MM.1S (cell line): ENCODE results near the gene TAOK2.
"Not testable (repeated sequence)": the region's sequence is repeated elsewhere in the genome, so short reads cannot be mapped to it uniquely, and the experiment has no call there.

ENCODE experiments used
- DNase-seq: peaks from one replicate; pipeline ENCODE4 v3.0.0-alpha.2; 2015
- H2AFZ ChIP-seq: fragments of 300-600 bp; sonication (generic); 2 replicates; pipeline ENCODE4 v1.6.0; 2016; ENCODE audit warnings: antibody characterized with exemption, low read length
- H3F3A ChIP-seq: fragments of 300-600 bp; sonication (generic); 2 replicates; pipeline ENCODE4 v1.6.1; 2016; ENCODE audit warnings: mild to moderate bottlenecking, antibody characterized with exemption, low read length, moderate library complexity, mixed read lengths; ENCODE audit not compliant: insufficient read depth
- H3K27ac ChIP-seq: fragments of 300-600 bp; sonication (generic); 2 replicates; pipeline ENCODE4 v1.5.1; 2016; ENCODE audit warnings: mild to moderate bottlenecking, low read length
- H3K27me3 ChIP-seq: fragments of 300-600 bp; sonication (generic); replicated peaks from 2 replicates; pipeline ENCODE4 v1.6.0; 2016; ENCODE audit warnings: low read length; ENCODE audit not compliant: insufficient read depth
- H3K36me3 ChIP-seq: fragments of 300-600 bp; sonication (generic); replicated peaks from 2 replicates; pipeline ENCODE4 v1.6.1; 2016; ENCODE audit warnings: mild to moderate bottlenecking, low read length, mixed read lengths; ENCODE audit not compliant: insufficient read depth
- H3K4me1 ChIP-seq: fragments of 300-600 bp; sonication (generic); 2 replicates; pipeline ENCODE4 v1.6.1; 2016; ENCODE audit warnings: low read length, mixed read lengths
- H3K4me2 ChIP-seq: fragments of 300-600 bp; sonication (generic); 2 replicates; pipeline ENCODE4 v1.6.0; 2016; ENCODE audit warnings: low read depth, low read length
- H3K4me3 ChIP-seq: fragments of 300-600 bp; sonication (generic); 2 replicates; pipeline ENCODE4 v1.5.1; 2016; ENCODE audit warnings: low read length, mixed read lengths
- H3K79me2 ChIP-seq: fragments of 300-600 bp; sonication (generic); 2 replicates; pipeline ENCODE4 v1.6.1; 2016; ENCODE audit warnings: mixed run types, low read length, mixed read lengths
- H3K9ac ChIP-seq: fragments of 300-600 bp; sonication (generic); 2 replicates; pipeline ENCODE4 v1.6.1; 2016; ENCODE audit warnings: low read length, mixed read lengths
- H3K9me2 ChIP-seq: fragments of 300-600 bp; sonication (generic); replicated peaks from 2 replicates; pipeline ENCODE4 v1.6.1; 2016; ENCODE audit warnings: mild to moderate bottlenecking, low read length, mixed read lengths; ENCODE audit not compliant: insufficient read depth
- H3K9me3 ChIP-seq: fragments of 300-600 bp; sonication (generic); replicated peaks from 2 replicates; pipeline ENCODE4 v1.6.1; 2016; ENCODE audit warnings: mild to moderate bottlenecking, low read length, mixed read lengths; ENCODE audit not compliant: insufficient read depth
- H4K20me1 ChIP-seq: fragments of 300-600 bp; sonication (generic); 2 replicates; pipeline ENCODE4 v1.6.1; 2016; ENCODE audit warnings: mild to moderate bottlenecking, low read length, moderate library complexity, mixed read lengths; ENCODE audit not compliant: insufficient read depth
- CTCF ChIP-seq: fragments of 300-600 bp; sonication (generic); IDR thresholded peaks from 2 replicates; pipeline ENCODE4 v1.5.1; 2016; ENCODE audit warnings: antibody characterized with exemption, low read length, mixed read lengths
- EZH2 ChIP-seq: fragments of 300-600 bp; sonication (generic); optimal IDR thresholded peaks from 2 replicates; pipeline ENCODE3; 2017; ENCODE audit warnings: low read depth, mild to moderate bottlenecking, antibody characterized with exemption, low read length, mixed read lengths
- EZH2phosphoT487 ChIP-seq: fragments of 300-600 bp; sonication (generic); IDR thresholded peaks from 2 replicates; pipeline ENCODE4 v1.6.1; 2018; ENCODE audit warnings: antibody characterized with exemption, low read length

TAOK2 gene

GRCh38 chr16:29925781-29926710 lies 47.6 kb upstream of the TAOK2 start, which contains the start of gene KCTD13:
Gene KCTD13 (minus strand): TSS chr16:29926226. CDS start chr16:29926033, 193 bp downstream.
- Histone ChIP-seq H3K79me2 (peaks cover 17% of the 10 kb centered on the region), H3K27ac (peak within 1 kb of the TSS; percentile 63; the same call in 1 of the 2 replicates)

GRCh38 chr16:29926711-29927052 lies 47.0 kb upstream of the TAOK2 start:
- Histone ChIP-seq H3K4me2 (peak overlapping the region; percentile 92), H3K9me2 (no peaks in the 10 kb centered on the region), H3F3A (peaks cover 5% of the 10 kb centered on the region; the same call in 1 of the 2 replicates), H2AFZ (peak overlapping the region; percentile 92), H3K4me3 (peak overlapping the region; percentile 92), H4K20me1 (no peaks in the 10 kb centered on the region), H3K36me3 (no peaks in the 10 kb centered on the region), H3K4me1 (0 out of 2 replicates have a peak, but pooled peaks cover 7% of the 10 kb centered on the region), H3K27me3 (no peaks in the 10 kb centered on the region), H3K9me3 (no peaks in the 10 kb centered on the region), H3K27ac (peak overlapping the region; percentile 63; the same call in 1 of the 2 replicates), H3K79me2 (peaks cover 17% of the 10 kb centered on the region), H3K9ac (peak overlapping the region; percentile 80)
- no peak for DNase-seq
- no peak for TF ChIP-seq CTCF
- no peak for TF ChIP-seq EZH2
- TF ChIP-seq EZH2phosphoT487, result no peak

More at GRCh38 chr16:29925781-29926710, 47.6 kb upstream of the TAOK2 start, which contains the start of gene KCTD13:
- no peaks in the 10 kb centered on the region for H3K36me3 ChIP-seq
- no peaks in the 10 kb centered on the region for H3K9me3 ChIP-seq
- peak within 1 kb of the TSS; percentile 96 for H3K4me2 ChIP-seq
- peak within 1 kb of the TSS; percentile 92 for H2AFZ ChIP-seq
- H3K9ac ChIP-seq, result peak within 1 kb of the TSS; percentile 80
- H4K20me1 ChIP-seq, result no peaks in the 10 kb centered on the region
- peak within 1 kb of the TSS; percentile 92 for H3K4me3 ChIP-seq
- no peaks in the 10 kb centered on the region for H3K9me2 ChIP-seq
- 0 out of 2 replicates have a peak, but pooled peaks cover 7% of the 10 kb centered on the region for H3K4me1 ChIP-seq
- DNase-seq, result peak; percentile 86
- TF ChIP-seq EZH2 (no peak), CTCF (no peak), EZH2phosphoT487 (no peak)
- H3K27me3 ChIP-seq, result no peaks in the 10 kb centered on the region
- H3F3A ChIP-seq, result peaks cover 5% of the 10 kb centered on the region; the same call in 1 of the 2 replicates

- H3K4me1 ChIP-seq, result 0 out of 2 replicates have a peak, but pooled peaks cover 7% of the 10 kb centered on the region
- no peak overlapping the region; the same call in 1 of the 2 replicates for H3K9ac ChIP-seq
- DNase-seq, result no peak
- H3K79me2 ChIP-seq, result peaks cover 17% of the 10 kb centered on the region
- H3K36me3 ChIP-seq, result no peaks in the 10 kb centered on the region
- peaks cover 5% of the 10 kb centered on the region; the same call in 1 of the 2 replicates for H3F3A ChIP-seq
- H3K4me3 ChIP-seq, result peak overlapping the region; percentile 92
- H3K27ac ChIP-seq, result no peak overlapping the region
- no peaks in the 10 kb centered on the region for H4K20me1 ChIP-seq
- TF ChIP-seq CTCF, result no peak
- TF ChIP-seq EZH2, result no peak
- no peak for TF ChIP-seq EZH2phosphoT487
- H3K9me3 ChIP-seq, result no peaks in the 10 kb centered on the region
- peak overlapping the region; percentile 92; the same call in 1 of the 2 replicates for H2AFZ ChIP-seq
- no peaks in the 10 kb centered on the region for H3K27me3 ChIP-seq
- H3K9me2 ChIP-seq, result no peaks in the 10 kb centered on the region
- peak overlapping the region; percentile 92 for H3K4me2 ChIP-seq
These were observed 46.4 kb upstream of the TAOK2 start for GRCh38 chr16:29927070-29927905.

- H4K20me1 ChIP-seq, H3K4me2 ChIP-seq, H3K79me2 ChIP-seq, H3K36me3 ChIP-seq, H2AFZ ChIP-seq, DNase-seq, H3K9me2 ChIP-seq, H3K9me3 ChIP-seq, H3K27ac ChIP-seq, H3K4me3 ChIP-seq, H3F3A ChIP-seq, H3K27me3 ChIP-seq, H3K9ac ChIP-seq, H3K4me1 ChIP-seq: not testable (repeated sequence)
These were observed 41.9 kb upstream of the TAOK2 start for GRCh38 chr16:29931750-29932149.
